Measurements from ENCODE around the gene SLC1A5.
A peak's percentile ranks its signal among the peaks of the same experiment; 100 is the strongest.

SLC1A5 gene

DNA sequence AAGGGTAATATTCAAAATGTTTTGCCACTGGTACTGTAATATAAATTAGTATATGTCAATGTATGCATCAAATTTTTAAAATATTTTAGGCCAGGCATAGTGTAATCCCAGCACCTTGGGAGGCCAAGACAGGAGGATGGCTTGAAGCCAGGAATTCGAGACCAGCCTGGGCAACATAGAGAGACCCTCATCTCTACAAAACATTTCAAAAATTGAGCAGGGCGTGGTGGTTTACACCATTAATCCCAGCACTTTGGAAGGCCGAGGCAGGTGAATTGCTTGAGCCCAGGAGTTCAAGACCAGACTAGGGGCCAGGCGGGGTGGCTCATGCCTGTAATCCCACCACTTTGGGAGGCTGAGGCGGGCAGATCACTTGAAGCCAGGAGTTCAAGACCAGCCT is 28.0 kb downstream of the SLC1A5 start:
- TF ChIP-seq, protein P1, sequence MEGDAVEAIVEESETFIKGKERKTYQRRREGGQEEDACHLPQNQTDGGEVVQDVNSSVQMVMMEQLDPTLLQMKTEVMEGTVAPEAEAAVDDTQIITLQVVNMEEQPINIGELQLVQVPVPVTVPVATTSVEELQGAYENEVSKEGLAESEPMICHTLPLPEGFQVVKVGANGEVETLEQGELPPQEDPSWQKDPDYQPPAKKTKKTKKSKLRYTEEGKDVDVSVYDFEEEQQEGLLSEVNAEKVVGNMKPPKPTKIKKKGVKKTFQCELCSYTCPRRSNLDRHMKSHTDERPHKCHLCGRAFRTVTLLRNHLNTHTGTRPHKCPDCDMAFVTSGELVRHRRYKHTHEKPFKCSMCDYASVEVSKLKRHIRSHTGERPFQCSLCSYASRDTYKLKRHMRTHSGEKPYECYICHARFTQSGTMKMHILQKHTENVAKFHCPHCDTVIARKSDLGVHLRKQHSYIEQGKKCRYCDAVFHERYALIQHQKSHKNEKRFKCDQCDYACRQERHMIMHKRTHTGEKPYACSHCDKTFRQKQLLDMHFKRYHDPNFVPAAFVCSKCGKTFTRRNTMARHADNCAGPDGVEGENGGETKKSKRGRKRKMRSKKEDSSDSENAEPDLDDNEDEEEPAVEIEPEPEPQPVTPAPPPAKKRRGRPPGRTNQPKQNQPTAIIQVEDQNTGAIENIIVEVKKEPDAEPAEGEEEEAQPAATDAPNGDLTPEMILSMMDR (conservative IDR thresholded peaks at IDR 0.05; ENCODE audit: control insufficient read depth, insufficient read depth, low read depth, low read length), result no peak
- H3K4me3 ChIP-seq (ENCODE audit: control insufficient read depth, low read depth, low read length), result no peak overlapping the region
- no peak for DNase-seq (ENCODE audit: low read depth)

DNA sequence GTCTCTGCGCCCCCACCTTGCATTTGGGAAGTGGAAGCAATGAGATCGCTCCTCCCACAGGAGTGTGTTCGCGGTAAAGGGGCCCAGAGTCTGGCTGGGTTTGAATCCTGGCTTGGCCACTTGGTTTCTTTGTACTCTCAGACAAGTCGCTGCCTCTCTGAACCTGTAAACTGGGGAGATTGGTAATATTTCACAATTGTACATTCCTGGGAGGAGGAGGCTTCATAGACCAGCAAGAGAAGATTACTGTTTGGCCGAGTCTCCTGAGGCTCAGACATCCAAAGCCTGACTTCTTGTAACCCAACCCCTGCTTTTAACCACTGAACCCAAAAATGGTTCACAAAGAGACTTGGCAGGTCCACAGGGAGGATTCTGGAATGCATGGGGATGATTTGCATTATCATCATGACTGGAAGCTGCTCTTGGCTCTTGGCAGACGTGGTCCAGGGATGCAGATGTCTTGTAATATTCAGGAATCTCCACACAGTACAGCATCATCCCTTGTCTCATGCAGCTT is 28.5 kb downstream of the SLC1A5 start:
- peak; percentile 99 for DNase-seq (ENCODE audit: low read depth)
- H3K4me3 ChIP-seq (ENCODE audit: control insufficient read depth, low read depth, low read length), result no peak overlapping the region
- TF ChIP-seq, protein P1 (conservative IDR thresholded peaks at IDR 0.05; ENCODE audit: control insufficient read depth, insufficient read depth, low read depth, low read length), result no peak

DNA sequence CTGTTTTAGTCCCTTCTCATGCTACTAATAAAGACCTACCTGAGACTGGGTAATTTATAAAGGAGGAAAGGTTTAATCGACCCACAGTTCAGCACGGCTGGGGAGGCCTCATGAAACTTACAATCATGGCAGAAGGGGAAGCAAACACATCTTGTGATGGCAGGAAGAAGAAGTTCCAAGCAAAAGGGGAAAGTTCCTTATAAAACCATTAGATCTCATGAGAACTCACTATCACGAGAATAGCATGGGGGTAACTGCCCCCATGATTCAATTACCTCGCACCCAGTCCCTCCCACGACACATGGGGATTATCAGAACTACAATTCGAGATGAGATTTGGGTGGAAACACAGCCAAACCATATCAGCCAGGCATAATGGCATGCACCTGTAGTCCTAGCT is 29.2 kb downstream of the SLC1A5 start:
- TF ChIP-seq, protein P1 (conservative IDR thresholded peaks at IDR 0.05; ENCODE audit: control insufficient read depth, insufficient read depth, low read depth, low read length), result no peak
- no peak overlapping the region for H3K4me3 ChIP-seq (ENCODE audit: control insufficient read depth, low read depth, low read length)
- DNase-seq (ENCODE audit: low read depth), result no peak

GRCh38 chr19:46756544-46756888 is 31.9 kb downstream of the SLC1A5 start:
- no peak overlapping the region for H3K4me3 ChIP-seq (ENCODE audit: control insufficient read depth, low read depth, low read length)
- TF ChIP-seq, protein P1 (conservative IDR thresholded peaks at IDR 0.05; ENCODE audit: control insufficient read depth, insufficient read depth, low read depth, low read length), result no peak
- no peak for DNase-seq (ENCODE audit: low read depth)

DNA sequence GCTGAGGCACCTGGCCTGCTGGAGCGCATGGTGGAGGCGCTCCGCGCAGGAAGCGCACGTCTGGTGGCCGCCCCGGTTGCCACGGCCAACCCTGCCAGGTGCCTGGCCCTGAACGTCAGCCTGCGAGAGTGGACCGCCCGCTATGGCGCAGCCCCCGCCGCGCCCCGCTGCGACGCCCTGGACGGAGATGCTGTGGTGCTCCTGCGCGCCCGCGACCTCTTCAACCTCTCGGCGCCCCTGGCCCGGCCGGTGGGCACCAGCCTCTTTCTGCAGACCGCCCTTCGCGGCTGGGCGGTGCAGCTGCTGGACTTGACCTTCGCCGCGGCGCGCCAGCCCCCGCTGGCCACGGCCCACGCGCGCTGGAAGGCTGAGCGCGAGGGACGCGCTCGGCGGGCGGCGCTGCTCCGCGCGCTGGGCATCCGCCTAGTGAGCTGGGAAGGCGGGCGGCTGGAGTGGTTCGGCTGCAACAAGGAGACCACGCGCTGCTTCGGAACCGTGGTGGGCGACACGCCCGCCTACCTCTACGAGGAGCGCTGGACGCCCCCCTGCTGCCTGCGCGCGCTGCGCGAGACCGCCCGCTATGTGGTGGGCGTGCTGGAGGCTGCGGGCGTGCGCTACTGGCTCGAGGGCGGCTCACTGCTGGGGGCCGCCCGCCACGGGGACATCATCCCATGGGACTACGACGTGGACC is 32.4 kb downstream of the SLC1A5 start:
- no peak overlapping the region for H3K4me3 ChIP-seq (ENCODE audit: control insufficient read depth, low read depth, low read length)
- TF ChIP-seq, protein P1 (conservative IDR thresholded peaks at IDR 0.05; ENCODE audit: control insufficient read depth, insufficient read depth, low read depth, low read length), result no peak
- no peak for DNase-seq (ENCODE audit: low read depth)

- no peak overlapping the region for H3K4me3 ChIP-seq (ENCODE audit: control insufficient read depth, low read depth, low read length)
- peak; percentile 73 for DNase-seq (ENCODE audit: low read depth)
- TF ChIP-seq, protein P1 (conservative IDR thresholded peaks at IDR 0.05; ENCODE audit: control insufficient read depth, insufficient read depth, low read depth, low read length), result no peak
Observed at GRCh38 chr19:46755077-46755852, 33.1 kb downstream of the SLC1A5 start.
